ENCODE data around the gene PRKACA. TPM values are rescaled to one million over a fixed set of nuclear protein-coding genes. Genes with fewer than 3 reads are reported as not detected.

The PRKACA gene
- total RNA-seq, 4 donors from 2014 or later: 37.3 to 81.8 (median 45.6) TPM

GRCh38 chr19:14059652-14060155 lies 57.9 kb downstream of the PRKACA start:
- no peak for TF ChIP-seq CTCF (IDR thresholded peaks at IDR 0.05; ENCODE audit: low read depth)

GRCh38 chr19:14059093-14059480 lies 58.5 kb downstream of the PRKACA start:
- no peak for TF ChIP-seq CTCF (IDR thresholded peaks at IDR 0.05; ENCODE audit: low read depth)

DNA sequence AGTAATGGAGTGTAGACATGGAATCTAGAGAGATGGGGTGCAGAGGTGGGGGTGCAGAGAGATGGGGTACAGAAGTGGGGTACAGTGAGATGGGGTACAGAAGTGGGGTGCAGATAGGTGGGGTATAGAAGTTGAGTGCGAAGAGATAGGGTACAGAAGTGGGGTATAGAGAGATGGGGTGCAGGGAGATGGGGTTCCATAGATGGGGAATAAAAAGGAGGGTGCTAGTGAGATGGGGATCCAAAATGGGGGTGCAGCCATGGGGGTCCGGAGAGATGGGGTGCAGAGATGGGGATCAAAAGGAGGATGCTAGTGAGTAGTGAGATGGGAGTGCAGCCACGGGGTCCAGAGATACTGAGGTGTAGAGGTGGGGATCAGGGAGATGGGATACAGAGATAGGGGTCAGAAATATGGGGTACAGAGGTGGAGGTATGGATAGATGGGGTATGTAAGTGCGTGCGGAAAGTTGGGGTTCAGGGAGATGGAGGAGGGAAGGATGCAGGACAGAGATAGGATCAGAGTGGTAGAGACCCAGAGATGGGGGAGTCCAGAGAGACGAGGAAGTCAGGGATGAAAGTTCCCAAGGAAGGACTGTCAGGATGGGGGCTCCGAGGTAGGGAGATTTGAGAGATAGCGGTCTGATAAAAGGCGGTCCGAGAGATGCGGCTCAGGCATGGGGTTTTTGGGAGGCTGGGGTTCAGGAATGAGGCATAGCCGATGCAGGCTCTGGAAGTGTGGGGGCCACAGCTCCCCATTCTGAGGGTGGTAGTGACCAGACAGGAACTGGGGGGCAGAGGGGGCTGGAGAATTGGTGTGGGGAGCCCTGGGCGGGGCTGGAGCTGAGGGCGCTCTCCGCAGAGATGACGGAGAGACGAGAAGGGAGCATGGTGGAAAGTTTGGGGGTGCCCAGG lies 59.1 kb downstream of the PRKACA start:
- no peak for TF ChIP-seq CTCF (IDR thresholded peaks at IDR 0.05; ENCODE audit: low read depth)

DNA sequence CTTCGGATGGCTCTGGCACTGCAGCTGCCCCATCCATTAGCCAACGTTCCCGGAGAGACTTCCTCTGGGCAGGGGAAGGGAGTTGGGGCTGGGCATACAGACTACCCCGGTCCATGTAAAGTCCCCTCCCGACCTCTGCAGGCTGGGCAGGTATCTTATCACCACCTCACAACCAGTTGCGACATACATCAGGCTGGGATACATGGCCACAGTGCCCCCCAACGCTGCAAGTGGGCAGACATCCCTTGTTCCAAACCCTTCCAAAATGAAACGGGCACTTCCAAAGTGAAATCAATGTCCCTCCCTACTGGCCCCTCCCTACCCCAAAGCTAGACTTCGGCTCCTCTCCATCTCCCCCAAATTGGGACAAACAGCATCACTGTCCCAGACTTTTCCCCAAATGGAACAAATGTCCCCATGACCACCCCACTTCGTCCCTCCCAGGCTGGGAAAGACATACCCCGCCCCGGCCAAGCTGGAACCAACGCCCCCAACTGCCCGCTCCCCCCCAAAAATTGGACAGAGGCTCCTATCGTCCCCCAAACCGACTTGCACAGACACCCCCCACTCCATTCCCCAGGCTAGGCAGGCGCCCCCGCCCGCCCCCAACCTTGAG lies 60.7 kb downstream of the PRKACA start:
- TF ChIP-seq CTCF (IDR thresholded peaks at IDR 0.05; ENCODE audit: low read depth): no peak

DNA sequence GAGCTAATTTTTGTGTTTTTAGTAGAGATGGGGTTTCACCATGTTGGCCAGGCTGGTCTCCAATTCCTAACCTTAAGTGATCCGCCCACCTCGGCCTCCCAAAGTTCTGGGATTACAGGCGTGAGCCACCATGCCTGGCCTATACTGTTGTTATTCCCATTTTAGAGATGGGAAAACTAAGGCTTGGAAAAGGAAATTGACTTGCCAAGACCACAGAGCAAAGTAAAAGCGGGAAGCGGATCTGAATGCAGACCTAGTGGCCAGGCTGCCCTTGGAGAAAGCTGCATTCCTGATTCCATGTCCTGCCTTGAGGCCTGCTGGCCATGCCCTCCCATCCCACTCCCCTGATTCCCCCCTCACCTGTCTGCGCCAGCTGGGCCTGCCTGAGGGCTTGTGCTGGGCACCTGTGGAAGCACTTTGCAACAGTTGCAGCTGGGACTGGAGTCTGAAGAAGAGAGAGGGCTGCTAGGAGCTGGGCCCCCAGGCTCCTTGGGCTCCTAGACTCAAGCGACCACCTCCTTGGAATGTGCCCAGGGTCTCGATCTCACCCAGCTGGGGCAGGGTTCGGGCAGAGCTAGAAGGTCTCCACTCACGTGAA lies 61.4 kb downstream of the PRKACA start:
- TF ChIP-seq CTCF (IDR thresholded peaks at IDR 0.05; ENCODE audit: low read depth): no peak

DNA sequence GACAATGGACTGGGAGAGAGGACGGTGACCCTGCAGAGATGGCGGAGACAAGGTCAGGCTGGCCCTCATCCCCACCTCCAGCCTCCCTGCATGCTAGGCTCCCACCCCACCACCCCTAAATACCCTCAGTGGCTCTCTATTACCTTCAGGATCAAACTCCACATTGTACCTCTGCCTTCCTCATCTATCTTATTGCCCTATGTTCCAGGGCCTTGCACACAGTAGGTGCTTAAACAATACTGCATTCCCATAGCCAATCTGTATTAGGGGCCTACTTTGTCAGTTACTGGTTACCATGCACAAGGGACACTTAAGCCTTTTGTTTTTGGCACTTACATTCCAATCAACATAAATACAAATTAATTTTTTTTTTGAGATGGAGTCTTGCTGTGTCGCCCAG lies 62.2 kb downstream of the PRKACA start:
- TF ChIP-seq CTCF (IDR thresholded peaks at IDR 0.05; ENCODE audit: low read depth): no peak

DNA sequence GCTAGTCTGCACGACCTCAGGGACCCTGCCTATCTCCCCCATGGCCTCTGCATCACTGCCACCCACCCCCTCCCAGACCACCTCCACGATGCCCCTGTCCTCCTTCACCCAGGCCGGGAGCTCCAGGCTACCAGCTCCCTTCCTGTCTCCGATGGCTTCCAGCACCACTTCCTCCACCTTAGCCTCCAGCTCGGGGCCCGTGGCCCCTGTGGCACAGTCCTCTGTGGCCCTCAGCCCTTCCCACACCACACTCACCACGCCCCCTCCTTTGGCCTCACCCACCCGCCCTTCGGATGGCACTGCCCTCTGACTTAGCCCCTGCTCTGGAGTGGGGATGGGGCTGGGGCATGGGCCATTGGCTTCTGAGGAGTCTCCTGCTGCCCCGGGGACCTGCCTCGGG lies 62.8 kb downstream of the PRKACA start:
- no peak for TF ChIP-seq CTCF (IDR thresholded peaks at IDR 0.05; ENCODE audit: low read depth)

Measured in subcutaneous adipose tissue (tissue), 4 donors.